Panc1 (cell line): ENCODE results near the gene VIPR2. TPM values are rescaled to one million over a fixed set of nuclear protein-coding genes. Genes with fewer than 3 reads are reported as not detected.

Source experiments
- ATAC-seq: fragments of 200-7000 bp; cut with Tn5 transposase; 2 replicates; pipeline ENCODE4 v1.9.1; 2020; ENCODE audit warnings: mild to moderate bottlenecking, moderate library complexity
- BruUV-seq: library from RNA; stranded (reverse); fragments of 400-500 nt; replicated peaks from 2 replicates; lab custom pipeline; 2021; lab: Mats Ljungman, UMichigan
- CTCF ChIA-PET: fragments of 300-600 bp; sonication (Branson Sonifier 250); formaldehyde crosslinking; loops from one replicate; lab custom pipeline; 2022; ENCODE audit warnings: antibody characterized with exemption; lab: Charles Lee
- POLR2A ChIA-PET: fragments of 300-600 bp; sonication (Branson Sonifier 250); formaldehyde crosslinking; loops from one replicate; lab custom pipeline; 2022; ENCODE audit warnings: antibody characterized with exemption; lab: Charles Lee
- DNase-seq: peaks from one replicate; pipeline ENCODE4 v3.0.0-alpha.2; 2010; ENCODE audit warnings: low read depth, low spot score
- H3K27ac ChIP-seq: 2 replicates; pipeline ENCODE4 v1.5.1; 2011; ENCODE audit warnings: mild to moderate bottlenecking, low read length, inconsistent platforms
- H3K27me3 ChIP-seq: fragments of 200-500 bp; sonication (Bioruptor generic); 2 replicates; pipeline ENCODE4 v1.6.0; 2014; ENCODE audit warnings: low read length, inconsistent platforms; ENCODE audit not compliant: control insufficient read depth, insufficient read depth
- H3K36me3 ChIP-seq: fragments of 200-500 bp; sonication (Bioruptor generic); 2 replicates; pipeline ENCODE4 v1.5.1; 2014; ENCODE audit warnings: inconsistent platforms, mild to moderate bottlenecking, low read length, moderate library complexity; ENCODE audit not compliant: control insufficient read depth, insufficient read depth
- H3K4me1 ChIP-seq: 2 replicates; pipeline ENCODE4 v1.5.1; 2011; ENCODE audit warnings: inconsistent platforms, mild to moderate bottlenecking, low read length, moderate library complexity; ENCODE audit not compliant: control insufficient read depth, insufficient read depth
- H3K4me3 ChIP-seq, 2 experiments: 2 replicates each; pipeline ENCODE4 v1.5.1; 2011 to 2012; ENCODE audit warnings: low read depth in 2 of 2, low read length in 2 of 2, mild to moderate bottlenecking in 2 of 2, inconsistent platforms in 1 of 2, moderate library complexity in 1 of 2
- H3K9me3 ChIP-seq: fragments of 200-500 bp; sonication (Bioruptor generic); 2 replicates; pipeline ENCODE4 v1.5.1; 2014; ENCODE audit warnings: low read depth, mild to moderate bottlenecking, inconsistent platforms, low read length, moderate library complexity; ENCODE audit not compliant: control insufficient read depth, insufficient read depth
- CTCF ChIP-seq: fragments of 450-650 bp; IDR thresholded peaks from 2 replicates; pipeline ENCODE4 v1.5.1; 2017; ENCODE audit warnings: mild to moderate bottlenecking
- POLR2AphosphoS5 ChIP-seq: IDR thresholded peaks from 2 replicates; pipeline ENCODE4 v1.6.1; 2012; ENCODE audit warnings: mild to moderate bottlenecking, low read depth, low read length, moderate library complexity
- SIN3A ChIP-seq: IDR thresholded peaks from 2 replicates; pipeline ENCODE4 v1.6.1; 2012; ENCODE audit warnings: low read depth, mild to moderate bottlenecking, low read length, moderate library complexity, borderline replicate concordance; ENCODE audit not compliant: insufficient read depth
- TCF7L2 ChIP-seq: IDR thresholded peaks from 2 replicates; pipeline ENCODE4 v1.6.1; 2011; ENCODE audit warnings: mild to moderate bottlenecking, low read depth, low read length, inconsistent platforms
- in situ Hi-C: cut with HindIII; loops from 2 replicates; pipeline ENCODE4 v1.10.0; 2016; ENCODE audit warnings: low sequenced_read_pairs, low pct_unique_long_range_greater_than_20kb
- intact Hi-C: fragments of 100-400 bp; cut with micrococcal nuclease; formaldehyde crosslinking; loops from one replicate; pipeline ENCODE4 v1.10.0; 2022; ENCODE audit not compliant: unreplicated experiment
- total RNA-seq: library from RNA; stranded (reverse); gene quantifications from one replicate; pipeline ENCODE4 v1.2.1, GENCODE V29; 2021; ENCODE audit not compliant: unreplicated experiment
- TF ChIP-seq, protein P1 (sequence below), 2 experiments: IDR thresholded peaks; 2 replicates each; pipeline ENCODE4 v1.6.1; 2011 to 2012; ENCODE audit warnings: low read depth in 2 of 2, control low read depth in 1 of 2, low read length in 1 of 2, mild to moderate bottlenecking in 1 of 2, moderate library complexity in 1 of 2; ENCODE audit not compliant: insufficient read depth in 1 of 2

The VIPR2 gene
- total RNA-seq, 1 experiment from 2014 or later, result not detected

DNA sequence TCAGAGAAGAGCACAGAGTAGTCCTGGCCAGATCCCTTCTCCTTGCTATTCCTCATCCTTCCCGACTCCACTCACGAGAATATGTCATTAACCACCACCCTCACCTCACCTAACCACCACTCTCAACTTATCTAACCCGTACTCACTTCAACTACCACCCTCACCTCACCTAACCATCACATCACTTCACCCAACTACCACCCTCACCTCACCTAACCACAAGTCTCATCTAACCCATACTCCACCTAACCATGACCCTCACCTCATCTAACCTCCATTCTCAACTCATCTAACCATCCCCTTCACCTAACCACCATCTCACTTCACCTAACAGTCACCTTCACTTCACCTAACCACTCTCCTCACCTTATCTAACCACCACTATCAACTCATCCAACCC lies 85.0 kb downstream of the VIPR2 start:
- Histone ChIP-seq H3K4me3 (no peak overlapping the region), H3K27me3 (no peaks in the 10 kb centered on the region), H3K36me3 (no peaks in the 10 kb centered on the region), H3K9me3 (no peaks in the 10 kb centered on the region), H3K4me1 (no peaks in the 10 kb centered on the region), H3K27ac (no peak overlapping the region)
- no TSS peak for BruUV-seq
- in situ Hi-C loops, result no loop called here
- ATAC-seq, result no peak
- TF ChIP-seq CTCF (no peak), SIN3A (no peak), POLR2AphosphoS5 (no peak), TCF7L2 (no peak)
- TF ChIP-seq, protein P1, sequence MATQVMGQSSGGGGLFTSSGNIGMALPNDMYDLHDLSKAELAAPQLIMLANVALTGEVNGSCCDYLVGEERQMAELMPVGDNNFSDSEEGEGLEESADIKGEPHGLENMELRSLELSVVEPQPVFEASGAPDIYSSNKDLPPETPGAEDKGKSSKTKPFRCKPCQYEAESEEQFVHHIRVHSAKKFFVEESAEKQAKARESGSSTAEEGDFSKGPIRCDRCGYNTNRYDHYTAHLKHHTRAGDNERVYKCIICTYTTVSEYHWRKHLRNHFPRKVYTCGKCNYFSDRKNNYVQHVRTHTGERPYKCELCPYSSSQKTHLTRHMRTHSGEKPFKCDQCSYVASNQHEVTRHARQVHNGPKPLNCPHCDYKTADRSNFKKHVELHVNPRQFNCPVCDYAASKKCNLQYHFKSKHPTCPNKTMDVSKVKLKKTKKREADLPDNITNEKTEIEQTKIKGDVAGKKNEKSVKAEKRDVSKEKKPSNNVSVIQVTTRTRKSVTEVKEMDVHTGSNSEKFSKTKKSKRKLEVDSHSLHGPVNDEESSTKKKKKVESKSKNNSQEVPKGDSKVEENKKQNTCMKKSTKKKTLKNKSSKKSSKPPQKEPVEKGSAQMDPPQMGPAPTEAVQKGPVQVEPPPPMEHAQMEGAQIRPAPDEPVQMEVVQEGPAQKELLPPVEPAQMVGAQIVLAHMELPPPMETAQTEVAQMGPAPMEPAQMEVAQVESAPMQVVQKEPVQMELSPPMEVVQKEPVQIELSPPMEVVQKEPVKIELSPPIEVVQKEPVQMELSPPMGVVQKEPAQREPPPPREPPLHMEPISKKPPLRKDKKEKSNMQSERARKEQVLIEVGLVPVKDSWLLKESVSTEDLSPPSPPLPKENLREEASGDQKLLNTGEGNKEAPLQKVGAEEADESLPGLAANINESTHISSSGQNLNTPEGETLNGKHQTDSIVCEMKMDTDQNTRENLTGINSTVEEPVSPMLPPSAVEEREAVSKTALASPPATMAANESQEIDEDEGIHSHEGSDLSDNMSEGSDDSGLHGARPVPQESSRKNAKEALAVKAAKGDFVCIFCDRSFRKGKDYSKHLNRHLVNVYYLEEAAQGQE (IDR thresholded peaks at IDR 0.05; ENCODE audit: insufficient read depth in 1 of 2, low read depth in 2 of 2, low read length in 1 of 2), result no peak
- no peak for DNase-seq
- intact Hi-C loops, result no loop called here
- POLR2A ChIA-PET, result no interaction called here
- CTCF ChIA-PET, result no interaction called here

- H3K27me3 ChIP-seq, result peaks cover 3% of the 10 kb centered on the region; the same call in 1 of the 2 replicates
- no peaks in the 10 kb centered on the region for H3K4me1 ChIP-seq
- ATAC-seq (no peak), DNase-seq (no peak)
- ChIA-PET POLR2A (interaction anchor here (0.6 kb wide), 1 partner anchor 202 kb away, joined by 4 read pairs; no protein-coding TSS in a partner anchor), CTCF (no interaction called here)
- TF ChIP-seq SIN3A (no peak), POLR2AphosphoS5 (no peak), CTCF (no peak), TCF7L2 (no peak)
- TF ChIP-seq, protein P1 (IDR thresholded peaks at IDR 0.05; ENCODE audit: insufficient read depth in 1 of 2, low read depth in 2 of 2, low read length in 1 of 2), result no peak
- H3K27ac ChIP-seq, result no peak overlapping the region
- no TSS peak for BruUV-seq
- H3K36me3 ChIP-seq, result no peaks in the 10 kb centered on the region
- intact Hi-C loops (no loop called here), in situ Hi-C loops (no loop called here)
- no peak overlapping the region for H3K4me3 ChIP-seq
- H3K9me3 ChIP-seq, result no peaks in the 10 kb centered on the region
Observed at GRCh38 chr7:159057647-159058046, 87.0 kb downstream of the VIPR2 start.
